GM12801 (cell line): ENCODE measurements around the gene ABAT.

Experiments used
- CTCF ChIP-seq: IDR thresholded peaks from one replicate; pipeline ENCODE4 v1.5.1; 2011; ENCODE audit warnings: control low read depth; ENCODE audit not compliant: insufficient read length; ENCODE audit errors: extremely low read depth

The ABAT gene

GRCh38 chr16:8645141-8645521, 29.3 kb upstream of the ABAT start:
- no peak for TF ChIP-seq CTCF

- TF ChIP-seq CTCF: no peak
Observed at GRCh38 chr16:8645831-8646230, 28.6 kb upstream of the ABAT start.

GRCh38 chr16:8646326-8647053, 27.9 kb upstream of the ABAT start:
- TF ChIP-seq CTCF: no peak

- TF ChIP-seq CTCF: no peak
Observed at GRCh38 chr16:8647721-8648318, 26.6 kb upstream of the ABAT start.

GRCh38 chr16:8648877-8649276, 25.5 kb upstream of the ABAT start:
- TF ChIP-seq CTCF: no peak

- no peak for TF ChIP-seq CTCF
Observed at GRCh38 chr16:8649829-8650554, 24.4 kb upstream of the ABAT start.

- TF ChIP-seq CTCF: no peak
Observed at GRCh38 chr16:8655184-8655717, 19.2 kb upstream of the ABAT start.
